SK-N-SH (cell line): Measurements from ENCODE around the gene TUBB2B. TPM values are rescaled to one million over a fixed set of nuclear protein-coding genes. Genes with fewer than 3 reads are reported as not detected.

ENCODE experiments used
- CTCF ChIA-PET: fragments of 300-600, 350-600 bp; formaldehyde crosslinking; extraction: SDS; loops from one replicate; lab custom pipeline; 2021; lab: Yijun Ruan, JAX
- POLR2A ChIA-PET: fragments of 350-600 bp; sonication (Branson Sonifier 250); formaldehyde crosslinking; extraction: SDS; loops from one replicate; lab custom pipeline; 2020; ENCODE audit warnings: antibody characterized with exemption, inconsistent platforms; lab: Yijun Ruan, JAX
- DNase-seq: peaks from one replicate; pipeline ENCODE4 v3.0.0; 2012
- H2AFZ ChIP-seq: fragments of 200-600 bp; sonication (generic); 2 replicates; pipeline ENCODE4 v1.8.1; 2016; ENCODE audit warnings: antibody characterized with exemption, mild to moderate bottlenecking, low read depth
- H3F3A ChIP-seq: fragments of 200-600 bp; sonication (generic); replicated peaks from 2 replicates; pipeline ENCODE3; 2016; ENCODE audit warnings: antibody characterized with exemption, mild to moderate bottlenecking; ENCODE audit not compliant: insufficient read depth
- H3K27ac ChIP-seq, 2 experiments: fragments of 200-500 bp in 1 of 2; fragments of 200-600 bp in 1 of 2; sonication (Bioruptor generic) in 1 of 2; sonication (generic), shearing (Covaris generic) in 1 of 2; 2 replicates each; pipeline versions ENCODE4 v1.5.1 to v1.6.1; 2014 to 2016; ENCODE audit warnings: low read depth in 2 of 2, inconsistent platforms in 1 of 2, low read length in 1 of 2, mild to moderate bottlenecking in 1 of 2, mixed read lengths in 1 of 2
- H3K27me3 ChIP-seq: fragments of 200-600 bp; sonication (generic), shearing (Covaris generic); 2 replicates; pipeline ENCODE4 v1.6.1; 2016; ENCODE audit warnings: mixed run types; ENCODE audit not compliant: insufficient read depth
- H3K36me3 ChIP-seq, 2 experiments: fragments of 200-500 bp in 1 of 2; fragments of 200-600 bp in 1 of 2; sonication (Bioruptor generic) in 1 of 2; sonication (generic) in 1 of 2; replicated peaks in 1 of 2; 2 replicates each; pipeline versions ENCODE3 to v1.5.1; 2014 to 2016; ENCODE audit warnings: low read length in 1 of 2, mild to moderate bottlenecking in 1 of 2; ENCODE audit not compliant: insufficient read depth in 2 of 2, control insufficient read depth in 1 of 2
- H3K4me1 ChIP-seq, 2 experiments: fragments of 200-500 bp in 1 of 2; fragments of 200-600 bp in 1 of 2; sonication (Bioruptor generic) in 1 of 2; sonication (generic), shearing (Covaris generic) in 1 of 2; 2 replicates each; pipeline versions ENCODE4 v1.5.1 to v1.6.1; 2014 to 2016; ENCODE audit warnings: low read depth in 1 of 2, low read length in 1 of 2, mixed run types in 1 of 2; ENCODE audit not compliant: insufficient read depth in 2 of 2, control insufficient read depth in 1 of 2
- H3K4me2 ChIP-seq: fragments of 200-600 bp; sonication (generic), shearing (Covaris generic); 2 replicates; pipeline ENCODE4 v1.6.1; 2017; ENCODE audit warnings: mixed run types
- H3K4me3 ChIP-seq, 2 experiments: fragments of 200-500 bp in 1 of 2; fragments of 200-600 bp in 1 of 2; sonication (Bioruptor generic) in 1 of 2; sonication (generic), shearing (Covaris generic) in 1 of 2; 2 replicates each; pipeline versions ENCODE4 v1.5.1 to v1.8.1; 2014 to 2016; ENCODE audit warnings: low read depth in 2 of 2, inconsistent platforms in 1 of 2, low read length in 1 of 2, mild to moderate bottlenecking in 1 of 2, mixed read lengths in 1 of 2, moderate library complexity in 1 of 2
- H3K79me2 ChIP-seq: fragments of 200-600 bp; sonication (generic); 2 replicates; pipeline ENCODE4 v1.8.1; 2017; ENCODE audit warnings: mild to moderate bottlenecking; ENCODE audit not compliant: insufficient read depth
- H3K9ac ChIP-seq: fragments of 200-600 bp; sonication (generic); 2 replicates; pipeline ENCODE4 v1.6.1; 2017; ENCODE audit warnings: mixed run types
- H3K9me2 ChIP-seq: fragments of 200-600 bp; sonication (generic); 2 replicates; pipeline ENCODE4 v1.6.1; 2017; ENCODE audit warnings: mixed run types
- H3K9me3 ChIP-seq: fragments of 200-600 bp; sonication (generic); 2 replicates; pipeline ENCODE4 v1.6.1; 2017; ENCODE audit warnings: mixed run types, mild to moderate bottlenecking, moderate library complexity
- H4K20me1 ChIP-seq: fragments of 200-600 bp; sonication (generic); 2 replicates; pipeline ENCODE4 v1.6.1; 2017; ENCODE audit warnings: mild to moderate bottlenecking, mixed run types; ENCODE audit not compliant: insufficient read depth
- ELF1 ChIP-seq: IDR thresholded peaks from 2 replicates; pipeline ENCODE4 v1.4.0; 2012
- EP300 ChIP-seq, 2 experiments: IDR thresholded peaks; 2 replicates each; pipeline versions ENCODE4 v1.4.0 to v1.6.1; 2012; ENCODE audit warnings: borderline replicate concordance in 1 of 2, low read depth in 1 of 2, low read length in 1 of 2
- EZH2phosphoT487 ChIP-seq: fragments of 200-600 bp; sonication (generic); IDR thresholded peaks from 2 replicates; pipeline ENCODE4 v1.6.1; 2017; ENCODE audit warnings: low read depth, mixed run types, mild to moderate bottlenecking, antibody characterized with exemption, moderate library complexity, borderline replicate concordance
- FOXM1 ChIP-seq: IDR thresholded peaks from 2 replicates; pipeline ENCODE4 v1.4.0; 2012; ENCODE audit warnings: low read depth, mild to moderate bottlenecking
- GATA2 ChIP-seq: sonication (generic); formaldehyde crosslinking; IDR thresholded peaks from 2 replicates; pipeline ENCODE4 v1.5.0; 2020; ENCODE audit warnings: mild to moderate bottlenecking, missing genetic modification reagents
- JUND ChIP-seq: IDR thresholded peaks from 2 replicates; pipeline ENCODE4 v1.4.0; 2012
- MEF2A ChIP-seq: IDR thresholded peaks from 2 replicates; pipeline ENCODE4 v1.4.0; 2012; ENCODE audit warnings: low read depth, borderline replicate concordance
- MXI1 ChIP-seq: IDR thresholded peaks from 2 replicates; pipeline ENCODE4 v1.6.1; 2012; ENCODE audit warnings: mild to moderate bottlenecking, low read depth, low read length, improper control_type of control experiment
- PBX3 ChIP-seq: IDR thresholded peaks from 2 replicates; pipeline ENCODE4; 2012
- POLR2AphosphoS5 ChIP-seq: IDR thresholded peaks from 2 replicates; pipeline ENCODE4 v1.6.1; 2012; ENCODE audit warnings: low read depth, low read length
- RCOR1 ChIP-seq: fragments of 150-350 bp; IDR thresholded peaks from 2 replicates; pipeline ENCODE4 v1.6.1; 2017; ENCODE audit warnings: antibody characterized with exemption, low read length
- RFX5 ChIP-seq: IDR thresholded peaks from 2 replicates; pipeline ENCODE4 v1.6.1; 2012; ENCODE audit warnings: mild to moderate bottlenecking, improper control_type of control experiment, low read length
- SIN3A ChIP-seq: IDR thresholded peaks from 2 replicates; pipeline ENCODE4 v1.6.1; 2012; ENCODE audit warnings: low read depth, mild to moderate bottlenecking, low read length, moderate library complexity, borderline replicate concordance
- SMC3 ChIP-seq: IDR thresholded peaks from 2 replicates; pipeline ENCODE4 v1.6.1; 2012; ENCODE audit warnings: low read depth, low read length, improper control_type of control experiment
- USF1 ChIP-seq: IDR thresholded peaks from 2 replicates; pipeline ENCODE4 v1.4.0; 2012; ENCODE audit warnings: low read depth, borderline replicate concordance
- WGBS: methylation state at CpG from one replicate; pipeline ENCODE4 v1.1.6; 2017; ENCODE audit warnings: low lambda C conversion rate; 5-methylcytosine and 5-hydroxymethylcytosine counted together
- polyA plus RNA-seq, 3 experiments: library from polyadenylated mRNA; depleted of rRNA; stranded (reverse); fragments of >200 nt; gene quantifications; 2 replicates each; pipeline ENCODE4 v1.2.3, GENCODE V29; 2012
- TF ChIP-seq, protein P1 (sequence below): IDR thresholded peaks from 2 replicates; pipeline ENCODE4 v1.6.1; 2012; ENCODE audit warnings: mild to moderate bottlenecking, low read depth, low read length, moderate library complexity
- TF ChIP-seq, protein P2 (sequence below): fragments of 150-350 bp; IDR thresholded peaks from 2 replicates; pipeline ENCODE4 v1.6.1; 2016; ENCODE audit warnings: mild to moderate bottlenecking, low read depth, low read length
- TF ChIP-seq, protein P3 (sequence below): fragments of 150-350 bp; IDR thresholded peaks from 2 replicates; pipeline ENCODE4 v1.6.1; 2017; ENCODE audit warnings: antibody characterized with exemption, low read length, low read depth, borderline replicate concordance

The TUBB2B gene
- polyA plus RNA-seq, 1 of the 3 experiments (the other 2 are of a cell fraction) = 162 TPM

DNA sequence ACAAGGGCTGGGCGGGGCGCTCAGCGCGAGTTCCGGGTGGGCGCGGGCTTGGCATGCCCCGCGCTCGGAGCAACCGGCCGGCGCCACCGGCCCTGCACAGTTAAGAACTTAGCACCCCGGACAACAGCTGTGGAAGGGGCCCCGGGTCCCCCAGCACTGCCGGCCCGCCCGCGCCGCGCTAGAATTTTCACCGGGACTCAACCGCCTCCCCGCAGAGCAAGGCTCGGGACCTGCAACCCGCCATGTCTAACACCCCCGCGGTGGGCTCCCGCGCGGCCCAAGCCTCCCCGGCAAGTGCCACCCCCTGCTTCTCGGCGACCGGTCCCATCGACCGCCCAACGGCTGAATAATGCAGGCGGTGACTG is 26.1 kb upstream of the TUBB2B start:
- POLR2A ChIA-PET = no interaction called here

GRCh38 chr6:3252861-3253596 is 25.6 kb upstream of the TUBB2B start:
- H3F3A ChIP-seq = peaks cover 3% of the 10 kb centered on the region
- DNase-seq = no peak
- WGBS = 92% methylated on average over 14 of the region's 22 CpGs
- no peaks in the 10 kb centered on the region for H3K36me3 ChIP-seq
- H3K4me2 ChIP-seq = no peak overlapping the region
- H2AFZ ChIP-seq = no peak overlapping the region
- POLR2A ChIA-PET = no interaction called here
- H3K27ac ChIP-seq = no peak overlapping the region
- no peak overlapping the region for H3K9ac ChIP-seq
- H3K4me1 ChIP-seq = peaks cover 9 to 10% of the 10 kb centered on the region in 2 experiments
- H3K27me3 ChIP-seq = no peaks in the 10 kb centered on the region; the same call in 1 of the 2 replicates
- CTCF ChIA-PET = interaction anchor here (0.8 to 3.5 kb wide), 3 partner anchors 21 to 480 kb away, joined by 3 to 63 read pairs (median 4); no protein-coding TSS in a partner anchor
- H3K79me2 ChIP-seq = no peaks in the 10 kb centered on the region
- no peaks in the 10 kb centered on the region for H4K20me1 ChIP-seq
- no peaks in the 10 kb centered on the region for H3K9me3 ChIP-seq
- no peak overlapping the region for H3K4me3 ChIP-seq
- no peaks in the 10 kb centered on the region for H3K9me2 ChIP-seq
- TF ChIP-seq USF1 = no peak
- TF ChIP-seq, protein P1, sequence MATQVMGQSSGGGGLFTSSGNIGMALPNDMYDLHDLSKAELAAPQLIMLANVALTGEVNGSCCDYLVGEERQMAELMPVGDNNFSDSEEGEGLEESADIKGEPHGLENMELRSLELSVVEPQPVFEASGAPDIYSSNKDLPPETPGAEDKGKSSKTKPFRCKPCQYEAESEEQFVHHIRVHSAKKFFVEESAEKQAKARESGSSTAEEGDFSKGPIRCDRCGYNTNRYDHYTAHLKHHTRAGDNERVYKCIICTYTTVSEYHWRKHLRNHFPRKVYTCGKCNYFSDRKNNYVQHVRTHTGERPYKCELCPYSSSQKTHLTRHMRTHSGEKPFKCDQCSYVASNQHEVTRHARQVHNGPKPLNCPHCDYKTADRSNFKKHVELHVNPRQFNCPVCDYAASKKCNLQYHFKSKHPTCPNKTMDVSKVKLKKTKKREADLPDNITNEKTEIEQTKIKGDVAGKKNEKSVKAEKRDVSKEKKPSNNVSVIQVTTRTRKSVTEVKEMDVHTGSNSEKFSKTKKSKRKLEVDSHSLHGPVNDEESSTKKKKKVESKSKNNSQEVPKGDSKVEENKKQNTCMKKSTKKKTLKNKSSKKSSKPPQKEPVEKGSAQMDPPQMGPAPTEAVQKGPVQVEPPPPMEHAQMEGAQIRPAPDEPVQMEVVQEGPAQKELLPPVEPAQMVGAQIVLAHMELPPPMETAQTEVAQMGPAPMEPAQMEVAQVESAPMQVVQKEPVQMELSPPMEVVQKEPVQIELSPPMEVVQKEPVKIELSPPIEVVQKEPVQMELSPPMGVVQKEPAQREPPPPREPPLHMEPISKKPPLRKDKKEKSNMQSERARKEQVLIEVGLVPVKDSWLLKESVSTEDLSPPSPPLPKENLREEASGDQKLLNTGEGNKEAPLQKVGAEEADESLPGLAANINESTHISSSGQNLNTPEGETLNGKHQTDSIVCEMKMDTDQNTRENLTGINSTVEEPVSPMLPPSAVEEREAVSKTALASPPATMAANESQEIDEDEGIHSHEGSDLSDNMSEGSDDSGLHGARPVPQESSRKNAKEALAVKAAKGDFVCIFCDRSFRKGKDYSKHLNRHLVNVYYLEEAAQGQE = no peak
- TF ChIP-seq JUND = no peak
- TF ChIP-seq SMC3 = no peak
- no peak for TF ChIP-seq FOXM1
- TF ChIP-seq RCOR1 = no peak
- no peak for TF ChIP-seq POLR2AphosphoS5
- TF ChIP-seq MEF2A = no peak
- TF ChIP-seq ELF1 = no peak
- TF ChIP-seq, protein P2, sequence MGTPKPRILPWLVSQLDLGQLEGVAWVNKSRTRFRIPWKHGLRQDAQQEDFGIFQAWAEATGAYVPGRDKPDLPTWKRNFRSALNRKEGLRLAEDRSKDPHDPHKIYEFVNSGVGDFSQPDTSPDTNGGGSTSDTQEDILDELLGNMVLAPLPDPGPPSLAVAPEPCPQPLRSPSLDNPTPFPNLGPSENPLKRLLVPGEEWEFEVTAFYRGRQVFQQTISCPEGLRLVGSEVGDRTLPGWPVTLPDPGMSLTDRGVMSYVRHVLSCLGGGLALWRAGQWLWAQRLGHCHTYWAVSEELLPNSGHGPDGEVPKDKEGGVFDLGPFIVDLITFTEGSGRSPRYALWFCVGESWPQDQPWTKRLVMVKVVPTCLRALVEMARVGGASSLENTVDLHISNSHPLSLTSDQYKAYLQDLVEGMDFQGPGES = no peak
- no peak for TF ChIP-seq PBX3
- TF ChIP-seq RFX5 = no peak
- no peak for TF ChIP-seq EZH2phosphoT487

More for the DNA sequence above, 26.1 kb upstream of the TUBB2B start:
- no peaks in the 10 kb centered on the region for H3F3A ChIP-seq
- H3K4me2 ChIP-seq = no peak overlapping the region
- H4K20me1 ChIP-seq = no peaks in the 10 kb centered on the region
- no peak overlapping the region for H3K9ac ChIP-seq
- no peak for DNase-seq
- H3K27me3 ChIP-seq = no peaks in the 10 kb centered on the region; the same call in 1 of the 2 replicates
- 98% methylated on average over 25 of the region's 40 CpGs for WGBS
- CTCF ChIA-PET = interaction anchor here (1.9 to 3.5 kb wide), 2 partner anchors 21 to 95 kb away, joined by 4 to 63 read pairs; no protein-coding TSS in a partner anchor
- H3K36me3 ChIP-seq = no peaks in the 10 kb centered on the region
- no peaks in the 10 kb centered on the region for H3K9me3 ChIP-seq
- H3K9me2 ChIP-seq = no peaks in the 10 kb centered on the region
- H3K27ac ChIP-seq = no peak overlapping the region
- no peak overlapping the region for H2AFZ ChIP-seq
- TF ChIP-seq MXI1 (no peak), EP300 (IDR thresholded peaks at IDR 0.05; ENCODE audit: borderline replicate concordance in 1 of 2, low read depth in 1 of 2, low read length in 1 of 2) (no peak), SIN3A (no peak), GATA2 (CRISPR knock-in tag) (no peak)
- TF ChIP-seq, protein P3, sequence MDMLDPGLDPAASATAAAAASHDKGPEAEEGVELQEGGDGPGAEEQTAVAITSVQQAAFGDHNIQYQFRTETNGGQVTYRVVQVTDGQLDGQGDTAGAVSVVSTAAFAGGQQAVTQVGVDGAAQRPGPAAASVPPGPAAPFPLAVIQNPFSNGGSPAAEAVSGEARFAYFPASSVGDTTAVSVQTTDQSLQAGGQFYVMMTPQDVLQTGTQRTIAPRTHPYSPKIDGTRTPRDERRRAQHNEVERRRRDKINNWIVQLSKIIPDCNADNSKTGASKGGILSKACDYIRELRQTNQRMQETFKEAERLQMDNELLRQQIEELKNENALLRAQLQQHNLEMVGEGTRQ = no peak
- TF ChIP-seq, protein P2 = no peak
- H3K4me1 ChIP-seq = peaks cover 5 to 7% of the 10 kb centered on the region in 2 experiments; a peak in 3 of 4 replicates
- no peak overlapping the region for H3K4me3 ChIP-seq
- H3K79me2 ChIP-seq = no peaks in the 10 kb centered on the region
